ENCODE results near the gene ADAMTSL3. TPM values are rescaled to one million over a fixed set of nuclear protein-coding genes. Genes with fewer than 3 reads are reported as not detected.

Gene ADAMTSL3
- total RNA-seq, 6 experiments from 2014 or later, result 7.5 to 28.7 (median 14.0) TPM

GRCh38 chr15:83670672-83671229, 16.8 kb downstream of the ADAMTSL3 start:
- no peak for ATAC-seq
- Histone ChIP-seq H3K4me3 (no peak overlapping the region), H3K4me1 (no peaks in the 10 kb centered on the region), H3K9me3 (no peaks in the 10 kb centered on the region), H3K27ac (no peak overlapping the region), H3K36me3 (no peaks in the 10 kb centered on the region), H3K27me3 (no peaks in the 10 kb centered on the region)
- DNase-seq, result no peak
- intact Hi-C loops (cut with DNase I), result no loop called here
- 100% methylated on average over 1 of the region's 1 CpG for WGBS (ENCODE audit: insufficient coverage, low coverage, low lambda C conversion rate, missing lambda C conversion rate)
- TF ChIP-seq POLR2A (IDR thresholded peaks at IDR 0.05) (no peak), CTCF (IDR thresholded peaks at IDR 0.05) (no peak)

- 80% methylated on average over 2 of the region's 2 CpGs for WGBS (ENCODE audit: insufficient coverage, low coverage, low lambda C conversion rate, missing lambda C conversion rate)
- H3K4me3 ChIP-seq, result no peak overlapping the region
- intact Hi-C loops (cut with DNase I), result no loop called here
- no peaks in the 10 kb centered on the region for H3K9me3 ChIP-seq
- TF ChIP-seq POLR2A (IDR thresholded peaks at IDR 0.05), result no peak
- no peak for TF ChIP-seq CTCF (IDR thresholded peaks at IDR 0.05)
- H3K27me3 ChIP-seq, result no peaks in the 10 kb centered on the region
- DNase-seq, result no peak
- H3K36me3 ChIP-seq, result no peaks in the 10 kb centered on the region
- H3K4me1 ChIP-seq, result no peaks in the 10 kb centered on the region
- no peak overlapping the region for H3K27ac ChIP-seq
- peak in 2 of 4 donors; percentile 39 to 45 for ATAC-seq
Measured at GRCh38 chr15:83671603-83672002, 17.7 kb downstream of the ADAMTSL3 start.

GRCh38 chr15:83673385-83673784, 19.5 kb downstream of the ADAMTSL3 start:
- ATAC-seq (peak in 2 of 4 donors; percentile 24 to 28), DNase-seq (no peak)
- Histone ChIP-seq H3K27me3 (no peaks in the 10 kb centered on the region), H3K36me3 (no peaks in the 10 kb centered on the region), H3K9me3 (no peaks in the 10 kb centered on the region), H3K4me3 (no peak overlapping the region), H3K4me1 (no peaks in the 10 kb centered on the region), H3K27ac (no peak overlapping the region)
- TF ChIP-seq CTCF (IDR thresholded peaks at IDR 0.05), result no peak
- no peak for TF ChIP-seq POLR2A (IDR thresholded peaks at IDR 0.05)
- WGBS (ENCODE audit: insufficient coverage, low coverage, low lambda C conversion rate, missing lambda C conversion rate), result 57% methylated on average over 1 of the region's 1 CpG
- intact Hi-C loops (cut with DNase I), result no loop called here

GRCh38 chr15:83682476-83683088, 28.7 kb downstream of the ADAMTSL3 start:
- intact Hi-C loops (cut with DNase I), result no loop called here
- 60% methylated on average over 3 of the region's 3 CpGs for WGBS (ENCODE audit: insufficient coverage, low coverage, low lambda C conversion rate, missing lambda C conversion rate)
- no peaks in the 10 kb centered on the region for H3K36me3 ChIP-seq
- H3K9me3 ChIP-seq, result no peaks in the 10 kb centered on the region
- no peak overlapping the region for H3K4me3 ChIP-seq
- H3K4me1 ChIP-seq, result no peaks in the 10 kb centered on the region
- ATAC-seq, result no peak
- no peak overlapping the region for H3K27ac ChIP-seq
- no peak for DNase-seq
- TF ChIP-seq CTCF (IDR thresholded peaks at IDR 0.05), result no peak
- TF ChIP-seq POLR2A (IDR thresholded peaks at IDR 0.05), result no peak
- H3K27me3 ChIP-seq, result no peaks in the 10 kb centered on the region
